Keratinocyte (primary cell): ENCODE results near the gene TTC28.

Experiments
- CTCF ChIP-seq, 3 experiments: IDR thresholded peaks in 1 of 3; conservative IDR thresholded peaks in 1 of 3; optimal IDR thresholded peaks in 1 of 3; 2 replicates in 2 of 3; 3 replicates in 1 of 3; pipeline versions ENCODE3 to v1.5.1; 2011; ENCODE audit warnings: low read length in 3 of 3, mild to moderate bottlenecking in 3 of 3, moderate library complexity in 2 of 3, control low read depth in 1 of 3, inconsistent platforms in 1 of 3; ENCODE audit not compliant: insufficient read depth in 2 of 3; ENCODE audit errors: extremely low read depth in 1 of 3
- EZH2 ChIP-seq: IDR thresholded peaks from one replicate; pipeline ENCODE4 v1.6.1; 2012; ENCODE audit warnings: inconsistent platforms, mild to moderate bottlenecking, low read length, moderate library complexity

- TF ChIP-seq CTCF (optimal IDR thresholded peaks at IDR 0.05 in 1 of 3, IDR thresholded peaks at IDR 0.05 in 1 of 3, conservative IDR thresholded peaks at IDR 0.05 in 1 of 3; ENCODE audit: extremely low read depth in 1 of 3, insufficient read depth in 2 of 3, low read length in 3 of 3) (no peak), EZH2 (no peak)
These were observed 182.5 kb downstream of the TTC28 start for GRCh38 chr22:28497188-28497587.
